Testis (tissue), 2 donors: ENCODE measurements around the gene SLC47A2.

Source experiments
- POLR2A ChIP-seq: fragments of 450-650 bp; IDR thresholded peaks from one replicate; pipeline ENCODE4 v1.6.1; 2017; ENCODE audit warnings: antibody characterized with exemption, mild to moderate bottlenecking, moderate library complexity
- TF ChIP-seq, protein P1 (sequence below), 3 experiments: fragments of 450-650 bp in 2 of 3; fragments of 200-600 bp in 1 of 3; sonication (generic) in 1 of 3; IDR thresholded peaks; one replicate each; pipeline ENCODE4 v1.5.1; 2016 to 2019; ENCODE audit warnings: antibody characterized with exemption in 3 of 3, mild to moderate bottlenecking in 2 of 3, moderate library complexity in 1 of 3

DNA sequence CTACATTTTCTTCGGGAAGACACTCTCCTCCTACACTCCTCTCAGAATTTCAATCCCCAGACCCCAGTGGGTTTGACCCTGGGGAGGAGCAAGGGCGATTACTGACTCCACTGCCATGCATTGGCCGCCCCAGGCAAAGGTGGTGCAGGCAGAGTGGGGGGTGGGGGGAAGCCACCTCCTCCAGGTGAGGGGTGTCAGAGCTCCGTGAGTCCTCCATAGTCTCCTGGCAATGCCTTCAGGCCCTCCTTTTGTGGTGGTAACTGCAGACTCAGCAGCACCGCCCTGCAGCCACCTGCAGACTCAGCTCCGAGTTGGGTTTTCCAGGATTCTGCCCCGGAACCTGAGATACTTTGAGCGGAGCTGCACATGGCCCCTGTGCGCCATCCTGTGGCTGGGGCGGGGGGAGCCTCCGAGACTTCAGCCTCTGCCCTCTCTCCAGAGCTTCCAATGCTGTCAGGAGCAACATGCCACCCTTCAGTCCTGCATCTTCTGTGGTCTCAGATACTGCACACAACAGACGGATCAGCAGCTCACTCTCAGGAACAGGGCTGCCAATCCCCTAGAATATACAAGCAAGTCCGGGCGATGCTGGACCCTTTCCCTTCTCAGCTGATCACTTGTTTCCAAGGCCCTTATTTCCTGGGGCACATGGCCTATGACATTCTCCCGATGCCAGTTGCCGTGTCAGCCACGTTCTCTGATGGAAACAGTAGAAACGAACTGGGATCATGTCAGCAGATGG, 2.4 kb upstream of the SLC47A2 start:
- TF ChIP-seq, protein P1, sequence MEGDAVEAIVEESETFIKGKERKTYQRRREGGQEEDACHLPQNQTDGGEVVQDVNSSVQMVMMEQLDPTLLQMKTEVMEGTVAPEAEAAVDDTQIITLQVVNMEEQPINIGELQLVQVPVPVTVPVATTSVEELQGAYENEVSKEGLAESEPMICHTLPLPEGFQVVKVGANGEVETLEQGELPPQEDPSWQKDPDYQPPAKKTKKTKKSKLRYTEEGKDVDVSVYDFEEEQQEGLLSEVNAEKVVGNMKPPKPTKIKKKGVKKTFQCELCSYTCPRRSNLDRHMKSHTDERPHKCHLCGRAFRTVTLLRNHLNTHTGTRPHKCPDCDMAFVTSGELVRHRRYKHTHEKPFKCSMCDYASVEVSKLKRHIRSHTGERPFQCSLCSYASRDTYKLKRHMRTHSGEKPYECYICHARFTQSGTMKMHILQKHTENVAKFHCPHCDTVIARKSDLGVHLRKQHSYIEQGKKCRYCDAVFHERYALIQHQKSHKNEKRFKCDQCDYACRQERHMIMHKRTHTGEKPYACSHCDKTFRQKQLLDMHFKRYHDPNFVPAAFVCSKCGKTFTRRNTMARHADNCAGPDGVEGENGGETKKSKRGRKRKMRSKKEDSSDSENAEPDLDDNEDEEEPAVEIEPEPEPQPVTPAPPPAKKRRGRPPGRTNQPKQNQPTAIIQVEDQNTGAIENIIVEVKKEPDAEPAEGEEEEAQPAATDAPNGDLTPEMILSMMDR (IDR thresholded peaks at IDR 0.05), result no peak
- TF ChIP-seq POLR2A, result no peak
